Motor neuron (in vitro differentiated cells): ENCODE measurements around the gene CNNM2. TPM values are rescaled to one million over a fixed set of nuclear protein-coding genes. Genes with fewer than 3 reads are reported as not detected.
"Not testable (repeated sequence)": the region's sequence is repeated elsewhere in the genome, so short reads cannot be mapped to it uniquely, and the experiment has no call there.

Experiments used
- ATAC-seq, 8 experiments: fragments of 200-7000 bp; cut with Tn5 transposase; replicated peaks in 6 of 8; 2 replicates each; pipeline ENCODE4 v1.8.0; 2021; ENCODE audit warnings: mild to moderate bottlenecking in 8 of 8, moderate library complexity in 8 of 8
- H3K27ac ChIP-seq, 2 donors: fragments of 250-450 bp; sonication (Bioruptor Pico); 2 replicates each; pipeline ENCODE4 v1.9.0; 2021; ENCODE audit warnings: antibody characterized with exemption in 2 of 2, mild to moderate bottlenecking in 2 of 2, moderate library complexity in 1 of 2
- H3K4me1 ChIP-seq, 2 donors: fragments of 250-450 bp; sonication (Bioruptor Pico); replicated peaks in 1 of 2; 2 replicates each; pipeline ENCODE4 v1.6.1; 2021; ENCODE audit warnings: antibody characterized with exemption in 2 of 2, mild to moderate bottlenecking in 2 of 2, moderate library complexity in 1 of 2
- H3K4me3 ChIP-seq, 5 donors: fragments of 250-450 bp; sonication (Bioruptor Pico); 2 replicates each; pipeline ENCODE4 v1.9.0; 2021; ENCODE audit warnings: antibody characterized with exemption in 5 of 5, mild to moderate bottlenecking in 5 of 5, moderate library complexity in 4 of 5
- WGBS, 10 experiments: fragments of 450-650 bp; shearing (Covaris generic); methylation state at CpG; one replicate each; pipeline ENCODE4 v1.0.0; 2022; 5-methylcytosine and 5-hydroxymethylcytosine counted together
- in situ Hi-C, 9 experiments: fragments of 400-800 bp; cut with MboI; loops; one replicate each; pipeline ENCODE4 v1.15.0; 2021; ENCODE audit warnings: low sequenced_read_pairs in 9 of 9, low pct_unique_long_range_greater_than_20kb in 2 of 9; ENCODE audit not compliant: unreplicated experiment in 9 of 9
- total RNA-seq, 8 experiments: library from RNA; unstranded; fragments of 300-600 nt; gene quantifications; 2 replicates each; pipeline versions ENCODE4 v1.2.3 to v1.2.4, GENCODE V29; 2022

Gene CNNM2
- total RNA-seq, 8 experiments from 2014 or later: 4.4 to 11.4 (median 6.2) TPM

- Histone ChIP-seq H3K27ac (no peak overlapping the region), H3K4me1 (no peaks in the 10 kb centered on the region), H3K4me3 (no peak overlapping the region)
- in situ Hi-C loops: no loop called here
- 75 to 100% (median 100%) methylated on average over 1 of the region's 1 CpG; no CpG with 5 or more reads in 2 of the 10 experiments for WGBS, 10 experiments
- ATAC-seq: no peak
Measured at GRCh38 chr10:102984086-102984485, 66.0 kb downstream of the CNNM2 start.

- no peaks in the 10 kb centered on the region for H3K4me1 ChIP-seq
- no peak overlapping the region for H3K27ac ChIP-seq
- 33 to 100% (median 100%) methylated on average over 1 of the region's 1 CpG; no CpG with 5 or more reads in 2 of the 10 experiments for WGBS, 10 experiments
- no peak for ATAC-seq
- in situ Hi-C loops: no loop called here
- no peak overlapping the region for H3K4me3 ChIP-seq
Measured at GRCh38 chr10:102985811-102986210, 67.7 kb downstream of the CNNM2 start.

GRCh38 chr10:102988404-102989314, 70.6 kb downstream of the CNNM2 start:
- H3K27ac ChIP-seq: no peak overlapping the region
- in situ Hi-C loops: no loop called here
- H3K4me1 ChIP-seq: no peaks in the 10 kb centered on the region
- ATAC-seq: peak in 1 of 8 experiments; percentile 19
- 48 to 100% (median 88%) methylated on average over 2 to 8 of the region's 8 CpGs for WGBS, 10 experiments
- H3K4me3 ChIP-seq: no peak overlapping the region

- H3K27ac ChIP-seq: no peak overlapping the region
- in situ Hi-C loops: no loop called here
- H3K4me3 ChIP-seq: no peak overlapping the region
- peak in 1 of 8 experiments; percentile 21 for ATAC-seq
- H3K4me1 ChIP-seq: no peaks in the 10 kb centered on the region
- 20 to 90% (median 68%) methylated on average over 1 to 4 of the region's 5 CpGs; no CpG with 5 or more reads in 4 of the 10 experiments for WGBS, 10 experiments
Measured at GRCh38 chr10:102994531-102995295, 76.6 kb downstream of the CNNM2 start.

GRCh38 chr10:102996876-102997275, 78.8 kb downstream of the CNNM2 start:
- in situ Hi-C loops: no loop called here
- Histone ChIP-seq H3K4me1 (no peaks in the 10 kb centered on the region), H3K4me3 (no peak overlapping the region), H3K27ac (no peak overlapping the region)
- no peak for ATAC-seq

- Histone ChIP-seq H3K4me3 (no peak overlapping the region), H3K4me1 (no peaks in the 10 kb centered on the region), H3K27ac (no peak overlapping the region)
- in situ Hi-C loops: no loop called here
- ATAC-seq: peak in 2 of 8 experiments; percentile 20 to 36
- WGBS, 10 experiments: 10 to 83% (median 57%) methylated on average over 1 of the region's 1 CpG; no CpG with 5 or more reads in 2 of the 10 experiments
Measured at GRCh38 chr10:102997998-102998397, 79.9 kb downstream of the CNNM2 start.

- 79 to 100% (median 94%) methylated on average over 1 to 7 of the region's 7 CpGs; no CpG with 5 or more reads in 1 of the 10 experiments for WGBS, 10 experiments
- in situ Hi-C loops: no loop called here
- no peak overlapping the region for H3K27ac ChIP-seq
- ATAC-seq: no peak
- H3K4me1 ChIP-seq: no peaks in the 10 kb centered on the region
- H3K4me3 ChIP-seq: no peak overlapping the region
Measured at GRCh38 chr10:102998399-102998907, 80.4 kb downstream of the CNNM2 start.

GRCh38 chr10:103000050-103000449, 82.0 kb downstream of the CNNM2 start:
- ATAC-seq, H3K4me3 ChIP-seq, in situ Hi-C loops, H3K4me1 ChIP-seq, H3K27ac ChIP-seq: not testable (repeated sequence)
- 80 to 100% (median 92%) methylated on average over 1 to 7 of the region's 7 CpGs; no CpG with 5 or more reads in 1 of the 10 experiments for WGBS, 10 experiments

- Histone ChIP-seq H3K4me3 (no peak overlapping the region), H3K4me1 (no peaks in the 10 kb centered on the region), H3K27ac (no peak overlapping the region)
- WGBS, 10 experiments: 60 to 100% (median 88%) methylated on average over 1 to 5 of the region's 5 CpGs
- no peak for ATAC-seq
- in situ Hi-C loops: no loop called here
Measured at GRCh38 chr10:103007017-103007416, 88.9 kb downstream of the CNNM2 start.

- no peak for ATAC-seq
- no peak overlapping the region for H3K27ac ChIP-seq
- in situ Hi-C loops: no loop called here
Measured at GRCh38 chr10:103013416-103013815, 95.3 kb downstream of the CNNM2 start.

GRCh38 chr10:103019425-103019824, 101.3 kb downstream of the CNNM2 start:
- 69 to 100% (median 90%) methylated on average over 1 to 3 of the region's 3 CpGs for WGBS, 10 experiments
- no peak overlapping the region for H3K27ac ChIP-seq
- H3K4me3 ChIP-seq: no peak overlapping the region
- peak in 1 of 8 experiments; percentile 66 for ATAC-seq
- in situ Hi-C loops: no loop called here
- no peaks in the 10 kb centered on the region for H3K4me1 ChIP-seq

More at GRCh38 chr10:103013416-103013815, 95.3 kb downstream of the CNNM2 start:
- Histone ChIP-seq H3K4me1 (no peaks in the 10 kb centered on the region), H3K4me3 (no peak overlapping the region)
- 29 to 94% (median 86%) methylated on average over 1 to 5 of the region's 5 CpGs; no CpG with 5 or more reads in 1 of the 10 experiments for WGBS, 10 experiments

- H3K4me1 ChIP-seq: no peaks in the 10 kb centered on the region
- ATAC-seq: no peak
- no peak overlapping the region for H3K27ac ChIP-seq
- H3K4me3 ChIP-seq: no peak overlapping the region
- WGBS, 10 experiments: 80 to 100% (median 91%) methylated on average over 2 to 12 of the region's 18 CpGs; no CpG with 5 or more reads in 2 of the 10 experiments
- in situ Hi-C loops: no loop called here
Measured at GRCh38 chr10:103021150-103021899, 103.2 kb downstream of the CNNM2 start.
